HG03135 (cell line): ENCODE results near the gene RINL.

Source experiments
- ATAC-seq: cut with Tn5 transposase; IDR thresholded peaks from one replicate; pipeline ENCODE4 v1.9.1; 2021; ENCODE audit warnings: mild to moderate bottlenecking, moderate library complexity; ENCODE audit not compliant: unreplicated experiment

Gene RINL

GRCh38 chr19:38850436-38850975 lies 27.6 kb downstream of the RINL start:
- peak; percentile 58 for ATAC-seq

- ATAC-seq = peak; percentile 52
Measured at GRCh38 chr19:38849860-38850435, 28.1 kb downstream of the RINL start, which contains the start of gene HNRNPL. TSS of gene HNRNPL (minus strand) at chr19:38849986. CDS start at chr19:38849966, 20 bp downstream.

GRCh38 chr19:38849147-38849859 lies 28.8 kb downstream of the RINL start:
- peak; percentile 32 for ATAC-seq

GRCh38 chr19:38848299-38849146 lies 29.6 kb downstream of the RINL start:
- no peak for ATAC-seq

GRCh38 chr19:38846097-38846496 lies 32.0 kb downstream of the RINL start:
- ATAC-seq = no peak

- no peak for ATAC-seq
Measured at GRCh38 chr19:38845374-38846024, 32.6 kb downstream of the RINL start.

GRCh38 chr19:38844093-38844686 lies 33.9 kb downstream of the RINL start:
- ATAC-seq = no peak

GRCh38 chr19:38843175-38843758 lies 34.8 kb downstream of the RINL start:
- no peak for ATAC-seq

- no peak for ATAC-seq
Measured at GRCh38 chr19:38842439-38843174, 35.5 kb downstream of the RINL start.

- ATAC-seq = no peak
Measured at GRCh38 chr19:38841787-38842438, 36.2 kb downstream of the RINL start.

- no peak for ATAC-seq
Measured at GRCh38 chr19:38841180-38841766, 36.8 kb downstream of the RINL start.

GRCh38 chr19:38840583-38840968 lies 37.5 kb downstream of the RINL start:
- ATAC-seq = no peak

GRCh38 chr19:38839816-38840582 lies 38.1 kb downstream of the RINL start:
- no peak for ATAC-seq

- ATAC-seq = no peak
Measured at GRCh38 chr19:38838986-38839761, 38.9 kb downstream of the RINL start.

- no peak for ATAC-seq
Measured at GRCh38 chr19:38838208-38838985, 39.7 kb downstream of the RINL start.

GRCh38 chr19:38837656-38838121 lies 40.4 kb downstream of the RINL start:
- no peak for ATAC-seq
